ENCODE data around the gene BOC.

Gene BOC

DNA sequence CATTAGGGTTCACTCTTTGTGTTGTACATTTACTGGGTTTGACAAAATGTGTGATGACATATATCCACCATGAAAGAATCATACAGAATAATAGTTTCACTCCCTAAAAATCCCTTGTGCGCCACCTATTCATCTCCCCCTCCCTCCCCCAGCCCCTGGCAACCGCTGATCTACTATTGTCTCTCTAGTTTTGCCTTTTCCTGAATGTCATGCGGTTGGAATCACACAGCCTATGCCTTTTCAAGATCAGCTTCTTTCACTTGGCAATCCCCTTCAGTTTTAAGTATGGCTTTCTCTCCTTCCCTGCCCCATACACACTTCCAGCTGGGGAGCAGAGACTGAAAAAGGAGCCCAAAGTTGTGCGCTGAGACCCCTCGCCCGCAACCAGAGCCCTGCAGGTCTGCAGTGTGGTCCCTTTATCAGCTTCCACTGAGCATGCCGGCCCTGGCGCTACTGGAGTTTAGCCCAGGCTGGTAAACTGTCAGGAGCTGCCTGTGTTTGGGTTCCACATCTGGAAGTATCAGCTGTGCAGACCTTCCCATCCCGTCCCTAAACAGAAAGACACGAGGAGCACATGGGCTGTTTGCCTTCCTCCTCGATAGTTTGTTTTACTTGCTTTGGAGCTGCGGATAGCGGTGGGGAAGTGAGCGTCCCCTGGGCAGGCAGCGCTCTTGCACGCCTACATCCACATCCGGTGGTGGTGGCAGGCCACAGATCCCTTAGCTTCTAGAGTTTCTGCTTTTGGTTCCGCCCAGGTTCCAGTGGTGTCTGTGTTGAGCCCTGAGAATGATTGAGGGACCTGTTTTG lies 12.3 kb downstream of the BOC start:
- in situ Hi-C loops (cut with MboI; ENCODE audit: low sequenced_read_pairs) = no loop called here

DNA sequence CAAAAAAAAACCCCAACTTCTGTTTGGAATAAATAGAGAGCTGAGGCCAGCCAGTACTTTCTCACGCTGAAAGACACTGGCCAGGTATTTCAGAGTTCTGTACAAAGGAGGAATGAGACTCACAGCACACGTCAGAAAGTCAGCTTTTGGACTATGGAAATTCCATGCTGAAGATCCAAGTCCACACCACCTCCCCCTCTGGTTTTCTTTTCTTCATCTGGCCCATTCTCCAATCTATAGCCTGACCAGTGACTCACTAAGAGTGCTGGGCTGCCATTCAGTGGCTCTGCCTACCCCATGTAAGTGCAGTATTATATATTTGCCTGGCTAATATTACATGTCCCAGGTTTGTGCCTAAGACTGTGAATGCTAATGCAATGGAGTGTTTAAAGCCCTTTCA lies 13.9 kb downstream of the BOC start:
- in situ Hi-C loops (cut with MboI; ENCODE audit: low sequenced_read_pairs) = no loop called here

DNA sequence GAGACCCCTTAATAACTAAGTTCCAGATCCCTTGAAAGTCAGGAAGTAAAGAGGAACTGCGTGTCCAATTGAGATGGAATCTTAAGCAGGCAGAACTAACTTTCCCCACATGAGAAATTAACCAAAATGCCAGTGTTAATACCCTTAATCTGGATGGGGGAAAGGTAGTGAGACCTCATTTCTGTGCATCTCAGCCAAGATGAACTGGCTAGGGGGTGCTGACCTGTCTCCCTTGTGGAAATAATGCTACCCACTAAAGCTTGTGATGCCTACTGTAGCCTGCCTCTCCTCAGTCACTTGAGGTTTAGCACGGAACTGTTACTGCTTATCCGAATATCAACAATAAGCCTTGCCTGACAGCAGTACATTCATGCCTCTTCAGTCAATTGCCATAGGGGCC lies 15.1 kb downstream of the BOC start:
- in situ Hi-C loops (cut with MboI; ENCODE audit: low sequenced_read_pairs) = no loop called here

DNA sequence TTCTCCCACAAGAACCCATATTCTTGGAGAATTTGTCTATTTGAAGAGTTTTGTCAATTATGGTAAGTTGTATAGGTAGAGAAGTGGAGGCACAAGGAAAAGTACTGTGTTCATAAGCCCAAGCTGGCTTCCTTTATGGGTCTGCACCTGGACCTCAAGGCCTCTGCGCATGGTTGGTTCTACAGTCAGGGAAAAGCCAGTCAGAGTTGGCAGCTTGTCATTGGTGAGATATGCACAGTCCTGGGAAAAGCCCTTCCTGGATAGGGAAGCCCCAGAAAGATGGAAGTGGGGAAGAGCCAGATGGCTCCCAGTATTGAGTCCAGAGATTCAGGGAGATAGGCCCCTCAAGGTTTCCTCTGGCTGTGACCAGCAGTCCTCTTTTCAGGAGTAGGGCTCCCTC lies 15.8 kb downstream of the BOC start:
- in situ Hi-C loops (cut with MboI; ENCODE audit: low sequenced_read_pairs) = no loop called here

DNA sequence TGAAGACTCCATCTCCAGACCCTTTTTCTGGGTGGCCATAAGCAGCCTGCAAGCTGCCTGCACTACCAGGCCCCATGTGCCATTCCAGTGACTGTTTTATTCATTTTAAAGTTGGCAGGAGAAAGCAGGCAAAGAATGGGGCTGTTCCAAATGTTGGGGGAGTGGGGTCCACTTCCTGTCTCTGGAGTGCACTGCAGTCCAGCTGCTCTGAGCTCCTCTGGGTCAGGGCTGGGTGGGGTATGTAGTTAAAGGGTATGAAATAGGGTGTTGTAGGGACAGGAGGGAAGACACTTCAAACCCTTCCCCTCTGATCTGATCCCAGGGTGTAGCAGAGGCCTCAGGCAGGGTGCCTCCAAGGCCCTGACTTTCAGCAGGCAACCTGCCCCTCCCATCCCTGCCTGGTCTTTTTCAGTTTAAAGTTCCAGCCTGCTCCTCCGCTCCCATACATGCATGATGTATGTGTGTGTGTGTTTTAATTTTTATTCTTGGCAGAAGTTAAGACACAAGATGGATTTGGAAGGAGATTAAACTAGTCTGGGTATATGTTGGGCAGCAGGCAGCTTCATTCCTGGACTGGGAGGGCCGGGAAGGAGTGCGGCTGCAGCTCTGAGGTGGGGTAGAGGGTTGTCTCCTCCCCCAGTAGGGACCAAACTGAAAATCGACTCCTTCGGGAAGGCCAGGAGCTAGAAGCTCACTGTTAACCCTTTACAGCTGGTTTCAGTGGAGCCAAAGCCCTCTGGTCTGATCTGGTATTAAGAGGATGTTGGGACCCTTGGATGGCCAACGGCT lies 17.3 kb downstream of the BOC start:
- in situ Hi-C loops (cut with MboI; ENCODE audit: low sequenced_read_pairs) = no loop called here

DNA sequence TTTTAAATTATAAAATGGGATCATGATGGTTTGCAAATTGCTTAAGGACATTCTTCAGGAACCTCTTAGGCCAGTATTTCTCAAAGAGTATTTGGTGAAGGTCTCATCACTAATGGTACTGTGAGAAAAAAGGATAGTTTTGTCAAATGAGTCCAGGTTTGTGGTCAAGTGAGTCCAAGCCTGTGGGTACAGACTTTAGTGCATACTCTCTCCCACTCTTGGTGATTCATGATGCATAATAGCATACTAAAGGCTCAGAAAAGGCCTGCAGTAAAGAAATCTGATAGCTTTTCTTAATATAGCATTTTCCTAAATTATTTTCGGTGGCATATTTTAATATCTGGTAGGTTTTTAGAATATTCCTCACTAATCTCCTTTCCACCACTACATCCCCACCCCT lies 20.0 kb downstream of the BOC start:
- in situ Hi-C loops (cut with MboI; ENCODE audit: low sequenced_read_pairs) = no loop called here

DNA sequence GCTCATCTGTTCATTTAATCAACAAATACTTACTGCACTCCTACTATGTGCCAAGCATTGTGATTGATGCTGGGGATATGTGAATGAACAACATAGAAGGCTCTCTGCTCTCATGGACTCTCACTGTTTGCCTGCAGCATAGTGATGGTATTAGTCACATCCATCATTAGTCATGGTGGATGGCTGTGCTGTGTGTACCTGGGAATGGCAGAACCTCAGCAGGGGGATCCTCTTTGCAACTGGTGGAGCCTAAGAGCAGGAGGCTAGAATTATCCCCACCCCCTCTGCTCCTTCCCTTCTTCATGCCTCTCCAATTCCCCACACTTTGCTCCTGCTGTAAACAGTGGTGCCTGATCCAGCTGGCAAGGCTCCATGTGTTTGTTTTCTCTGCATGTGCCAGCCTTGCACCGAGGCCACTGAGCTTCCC lies 20.5 kb downstream of the BOC start:
- in situ Hi-C loops (cut with MboI; ENCODE audit: low sequenced_read_pairs) = no loop called here

DNA sequence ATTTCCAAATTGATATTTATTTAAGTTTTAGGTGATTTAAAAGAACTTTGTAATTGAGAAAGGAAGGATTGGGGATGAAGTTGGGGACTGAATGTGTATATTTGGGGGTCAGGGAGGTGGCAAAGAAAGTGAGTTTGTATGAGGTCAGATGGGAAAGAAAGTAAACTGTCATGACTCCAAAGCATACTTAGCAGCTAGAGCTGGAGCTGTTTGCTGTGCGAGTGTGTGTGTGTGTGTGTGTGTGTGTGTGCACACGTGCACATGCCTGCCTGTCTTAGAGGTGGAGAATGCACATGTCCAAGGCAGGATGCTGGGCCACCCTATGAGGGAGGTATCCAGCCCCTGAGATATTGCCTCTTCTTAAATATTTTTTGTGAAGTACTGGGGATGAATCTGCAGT lies 21.0 kb downstream of the BOC start:
- in situ Hi-C loops (cut with MboI; ENCODE audit: low sequenced_read_pairs) = no loop called here

DNA sequence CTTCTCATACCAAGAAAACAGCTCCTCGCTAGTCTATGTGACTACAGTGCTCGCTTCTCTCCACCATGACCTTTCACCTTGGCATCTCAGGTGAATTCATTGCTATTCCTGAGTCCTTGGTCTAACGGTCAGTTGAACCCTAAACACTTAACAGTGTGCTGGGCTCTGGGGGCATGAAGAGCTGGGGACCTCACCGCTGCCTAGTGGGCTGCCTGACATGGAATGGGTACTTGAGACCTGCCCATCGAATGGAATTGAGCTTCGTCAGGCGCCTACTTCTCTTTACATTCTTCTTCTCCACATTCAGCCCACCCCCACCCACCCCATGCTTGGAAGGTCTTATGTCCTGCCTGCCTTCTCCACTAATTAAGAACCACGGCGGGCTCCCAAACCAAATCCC lies 22.1 kb downstream of the BOC start:
- in situ Hi-C loops (cut with MboI; ENCODE audit: low sequenced_read_pairs) = no loop called here

DNA sequence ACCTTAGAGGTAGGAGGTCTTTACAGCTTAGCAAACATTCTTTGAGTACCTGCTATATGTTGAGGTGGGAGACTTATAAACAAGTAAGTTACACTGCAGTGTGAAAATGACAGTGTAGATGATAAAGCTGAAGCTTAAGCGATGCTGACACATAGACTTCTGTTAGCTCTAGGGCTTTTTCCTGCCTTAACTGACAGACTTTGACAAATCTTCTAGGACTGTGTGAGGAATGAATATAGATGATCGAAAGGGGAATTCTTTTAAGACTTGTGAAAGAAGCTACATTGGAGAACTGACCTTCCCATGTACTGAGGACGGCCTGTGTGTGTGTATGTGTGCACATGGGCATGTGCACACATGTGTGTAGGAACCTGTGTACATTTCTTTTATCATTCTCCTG lies 22.7 kb downstream of the BOC start:
- in situ Hi-C loops (cut with MboI; ENCODE audit: low sequenced_read_pairs) = no loop called here

DNA sequence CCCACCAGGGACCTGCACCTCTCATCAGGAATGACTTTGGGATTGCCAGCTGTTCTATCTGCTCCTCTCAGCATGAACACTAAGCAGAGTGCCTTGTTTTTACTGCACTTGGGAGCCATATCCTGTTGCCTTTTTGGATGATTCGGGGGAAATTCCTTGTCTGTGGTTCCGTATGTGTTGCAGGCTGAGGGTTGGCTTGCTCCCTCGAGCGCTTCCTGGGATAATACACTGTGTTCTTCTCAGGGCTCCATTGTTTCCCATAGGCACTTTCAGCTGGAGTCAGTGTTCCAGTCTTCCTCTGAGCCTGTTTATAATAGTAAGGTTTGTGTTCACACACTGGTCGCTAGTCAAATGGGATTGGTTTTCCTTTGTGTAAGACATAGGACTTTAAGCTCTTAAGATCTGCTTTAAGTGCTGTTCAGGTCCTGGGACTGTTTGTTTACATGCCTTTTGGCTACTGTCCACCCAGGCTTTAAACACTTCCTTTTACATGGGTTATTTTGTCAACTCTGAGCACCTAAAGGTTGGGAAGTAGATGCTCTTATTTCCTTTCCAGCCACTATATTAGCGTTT lies 23.4 kb downstream of the BOC start:
- in situ Hi-C loops (cut with MboI; ENCODE audit: low sequenced_read_pairs) = no loop called here

DNA sequence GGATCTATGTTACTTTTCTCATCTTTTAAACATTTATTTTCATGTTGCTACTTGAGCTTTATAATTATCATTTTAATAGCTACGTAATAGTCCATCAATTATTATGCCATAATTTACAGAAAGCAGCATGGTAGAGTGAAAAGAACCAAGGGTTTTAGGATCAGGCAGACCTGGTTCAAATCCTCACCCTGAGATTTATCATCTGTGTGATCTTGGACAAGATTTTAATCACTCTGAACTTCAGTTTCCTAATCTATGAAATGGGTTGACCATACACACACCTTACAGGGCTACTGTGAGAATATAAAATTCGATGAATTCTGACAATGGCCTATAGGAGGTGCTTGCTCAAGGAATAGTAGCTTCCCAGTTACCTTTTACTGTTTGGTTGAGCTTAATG lies 27.1 kb downstream of the BOC start:
- in situ Hi-C loops (cut with MboI; ENCODE audit: low sequenced_read_pairs) = no loop called here

DNA sequence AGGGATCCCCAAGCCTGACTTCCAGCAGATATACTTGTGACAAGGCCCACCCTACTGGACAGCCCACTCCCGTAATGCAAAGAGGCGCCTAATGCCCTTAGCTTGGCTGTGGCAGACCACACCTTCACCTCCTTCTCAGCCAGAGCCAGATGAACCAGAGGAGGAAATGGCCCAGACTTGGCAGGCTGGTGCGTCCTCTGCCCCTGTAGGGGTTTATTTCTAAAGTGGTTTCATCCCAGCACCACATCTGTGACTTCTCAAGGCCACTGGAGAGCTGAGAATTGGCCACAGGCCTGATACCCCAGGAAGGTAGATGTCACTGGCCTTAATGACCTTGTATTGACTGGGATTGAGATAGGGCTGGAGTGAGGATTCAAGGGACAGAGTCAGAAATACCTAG lies 29.5 kb downstream of the BOC start:
- in situ Hi-C loops (cut with MboI; ENCODE audit: low sequenced_read_pairs) = no loop called here

DNA sequence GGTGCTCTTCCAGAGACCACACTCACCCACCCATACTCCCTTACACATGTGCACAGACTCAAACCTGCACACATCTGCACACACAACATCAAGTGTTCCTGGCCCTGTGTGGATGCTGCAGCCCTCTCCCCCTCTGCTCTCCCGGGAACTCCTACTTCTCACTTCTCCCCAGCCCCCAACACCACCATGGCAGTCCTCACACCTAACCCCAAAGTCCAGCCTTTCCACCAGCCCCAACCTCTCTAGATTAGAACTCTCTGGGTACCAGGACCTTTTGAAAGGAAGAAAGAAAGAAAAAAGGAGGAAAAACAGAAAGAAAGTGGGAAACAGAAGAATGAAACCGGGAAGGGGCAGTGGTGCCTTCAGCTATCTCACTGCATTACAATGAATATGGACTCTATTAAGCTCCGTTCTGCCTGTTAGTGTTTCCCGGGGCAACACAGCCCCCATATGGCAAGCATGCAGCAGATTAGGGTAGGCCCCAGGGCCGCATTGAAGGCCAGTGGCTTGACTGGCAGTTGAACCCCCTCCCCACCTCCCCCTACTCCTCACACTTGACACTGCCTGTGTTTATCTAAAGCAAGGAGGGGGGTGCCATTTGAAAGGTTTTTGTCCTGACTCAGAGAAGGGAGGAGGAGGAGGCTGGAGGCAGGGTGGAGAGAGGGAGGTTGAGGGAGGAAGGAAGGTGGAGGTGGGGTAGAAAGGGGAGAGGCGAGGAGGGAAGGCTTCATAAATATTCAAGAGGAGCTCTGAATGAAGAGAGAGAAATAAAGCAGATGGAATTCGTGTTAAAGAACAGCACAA lies 30.1 kb downstream of the BOC start:
- in situ Hi-C loops (cut with MboI; ENCODE audit: low sequenced_read_pairs) = no loop called here

DNA sequence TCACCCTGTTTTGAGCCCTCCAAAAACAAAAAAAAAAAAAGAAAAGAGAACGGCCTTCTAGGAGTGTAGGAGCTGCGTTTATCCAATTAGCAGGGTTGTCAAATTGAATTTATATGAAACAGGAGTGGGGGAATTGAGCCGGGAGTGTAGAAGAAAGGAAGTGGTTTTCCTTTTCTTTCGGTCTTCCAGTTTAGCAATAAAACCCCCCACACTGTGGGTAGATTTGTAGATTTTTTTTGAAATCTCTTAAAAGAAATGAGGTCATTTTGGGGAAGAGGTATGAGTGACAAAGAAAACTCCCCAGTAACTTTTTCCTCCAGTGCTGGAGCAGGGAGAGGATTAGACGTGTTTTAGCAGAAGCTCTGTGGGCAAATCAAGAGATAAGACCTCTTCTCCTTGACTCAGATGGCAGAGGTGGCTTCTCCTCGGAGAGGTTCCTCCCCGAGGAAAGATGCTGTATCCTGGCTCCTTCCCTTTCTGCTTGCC lies 30.8 kb downstream of the BOC start:
- in situ Hi-C loops (cut with MboI; ENCODE audit: low sequenced_read_pairs) = no loop called here

DNA sequence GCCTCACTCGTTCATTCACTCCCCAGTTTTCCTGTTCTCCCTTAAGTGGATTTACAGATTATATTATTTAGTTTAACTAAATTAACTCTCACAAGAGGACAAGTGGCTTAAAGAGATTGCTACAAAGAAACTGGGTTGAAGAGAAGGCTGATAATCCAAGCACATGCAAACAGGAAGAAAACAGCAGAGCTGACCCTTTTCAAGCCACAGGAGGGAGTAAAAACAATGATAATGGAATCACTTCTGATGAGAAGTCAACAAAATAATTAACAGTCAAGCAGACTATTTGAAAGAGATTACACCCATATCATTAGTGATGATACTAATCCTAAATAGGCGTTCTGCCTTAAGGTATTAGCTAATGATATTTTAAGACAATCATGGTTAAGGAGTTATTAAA lies 31.7 kb downstream of the BOC start:
- in situ Hi-C loops (cut with MboI; ENCODE audit: low sequenced_read_pairs) = no loop called here

DNA sequence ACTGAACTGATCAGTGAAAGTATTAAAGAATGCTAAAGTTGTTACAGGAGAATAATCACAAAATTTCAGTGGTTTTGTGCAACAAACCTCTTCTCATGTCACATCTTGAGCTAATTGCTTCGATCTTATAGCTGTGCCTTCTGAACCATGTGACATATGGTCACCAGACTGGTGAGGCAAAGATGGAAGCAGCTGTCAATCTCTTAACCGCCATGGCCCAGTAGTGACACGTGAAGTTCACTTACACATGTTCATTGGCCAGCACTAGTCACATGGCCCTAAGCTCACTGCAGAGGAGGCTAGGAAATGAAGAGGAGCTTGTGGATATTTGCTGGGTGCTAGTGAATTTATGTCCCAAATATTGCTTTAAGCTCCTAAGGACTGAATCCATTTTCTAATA lies 32.5 kb downstream of the BOC start:
- in situ Hi-C loops (cut with MboI; ENCODE audit: low sequenced_read_pairs) = no loop called here

DNA sequence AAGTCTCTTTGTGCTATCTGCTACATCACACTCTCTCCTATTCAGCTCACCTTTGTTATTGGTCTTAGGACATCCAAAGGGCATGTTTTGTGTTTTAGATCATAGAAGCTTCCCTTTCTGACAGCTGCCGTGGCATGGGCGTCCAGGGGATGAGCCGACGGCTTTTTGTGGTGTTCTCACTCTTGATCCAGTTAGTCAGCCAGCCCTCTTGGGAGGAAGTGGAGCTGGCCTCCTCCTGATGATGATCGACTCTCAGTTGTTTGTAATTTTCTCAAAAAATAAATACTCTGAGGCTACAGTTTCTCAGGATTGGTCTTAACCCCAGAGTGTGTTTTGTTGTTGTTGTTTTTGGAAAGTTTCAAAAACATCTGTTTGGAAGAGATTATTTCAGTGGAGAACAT lies 34.4 kb downstream of the BOC start:
- in situ Hi-C loops (cut with MboI; ENCODE audit: low sequenced_read_pairs) = no loop called here

DNA sequence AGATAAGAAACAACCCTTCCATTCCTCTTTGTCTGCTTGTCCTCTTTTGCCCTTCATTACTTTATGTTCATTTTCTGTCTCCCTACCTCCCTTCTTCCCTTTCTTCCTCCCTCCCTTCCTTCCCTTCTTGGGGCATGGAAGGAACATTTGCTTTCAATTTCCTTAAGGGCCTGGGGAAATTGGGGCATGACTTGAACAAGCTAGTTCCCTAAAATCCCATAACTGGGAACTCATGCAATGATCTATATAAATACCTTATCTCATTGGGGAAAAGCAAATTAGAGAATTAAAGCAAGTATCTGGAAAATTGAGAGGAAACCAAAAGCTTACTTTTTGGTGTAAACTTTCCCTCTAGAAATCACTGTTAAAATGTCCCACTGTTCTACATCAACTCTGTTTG lies 35.7 kb downstream of the BOC start:
- in situ Hi-C loops (cut with MboI; ENCODE audit: low sequenced_read_pairs) = no loop called here

DNA sequence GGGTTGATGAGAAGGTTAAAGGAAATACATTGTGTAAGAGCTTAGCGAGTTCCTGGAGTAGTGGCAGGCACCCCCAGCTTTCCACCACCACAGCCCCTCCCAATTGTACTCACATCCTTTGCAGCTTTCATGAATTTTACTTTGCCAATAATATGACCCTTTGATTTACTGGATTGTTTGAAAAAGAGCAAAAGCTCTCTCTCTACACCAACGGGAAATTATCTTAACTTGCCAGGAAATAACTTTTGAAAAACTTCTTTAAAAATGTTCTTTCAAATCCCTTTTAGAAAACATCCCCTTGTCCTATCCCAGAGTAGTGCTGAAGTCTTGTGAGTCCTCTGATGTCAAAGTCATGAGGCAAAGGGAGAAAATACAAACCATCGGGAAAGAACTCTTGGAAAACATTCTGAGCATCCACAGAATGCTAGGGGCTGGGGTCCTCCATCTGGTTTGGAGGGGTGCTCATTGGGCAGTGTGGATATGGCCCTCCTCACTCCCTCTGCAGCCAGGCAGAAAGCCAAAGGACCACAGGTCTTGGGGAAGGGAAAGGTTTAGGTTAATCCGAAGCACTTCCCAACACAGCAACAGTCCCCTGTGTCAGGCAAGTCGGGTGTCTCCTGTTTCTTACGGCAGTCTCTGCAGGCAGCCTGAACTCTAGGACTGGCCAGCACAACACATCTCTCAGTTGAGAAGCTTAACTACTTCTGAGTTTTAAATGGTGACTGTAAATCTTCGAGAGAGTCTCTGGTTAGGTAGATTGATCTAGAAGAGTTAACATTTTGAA lies 36.5 kb downstream of the BOC start:
- in situ Hi-C loops (cut with MboI; ENCODE audit: low sequenced_read_pairs) = no loop called here

Measured in HL-60/S4 (cell line).